ENCODE data around the gene NUBP1. TPM values are rescaled to one million over a fixed set of nuclear protein-coding genes. Genes with fewer than 3 reads are reported as not detected.

Gene NUBP1
- polyA plus RNA-seq, 3 donors: 52.8 to 56.6 (median 54.3) TPM

DNA sequence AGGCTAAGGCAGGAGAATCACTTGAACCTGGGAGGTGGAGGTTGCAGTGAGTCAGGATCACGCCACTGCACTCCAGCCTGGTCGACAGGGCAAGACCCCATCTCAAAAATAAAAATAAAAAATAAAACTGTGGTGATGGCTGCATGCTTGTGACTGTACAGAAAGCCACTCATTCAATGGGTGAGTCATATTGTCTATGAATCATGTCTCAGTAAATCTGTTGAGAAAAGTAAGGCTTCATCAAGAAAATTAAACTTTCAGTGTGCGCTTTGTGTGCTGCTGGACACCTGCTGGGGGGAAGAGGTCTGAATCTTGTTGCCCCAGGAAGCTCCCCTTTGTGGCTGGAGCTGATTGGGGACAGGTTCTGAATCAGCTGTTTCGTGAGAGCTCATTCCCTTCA lies 11.3 kb downstream of the NUBP1 start:
- Mint-ChIP-seq H3K9me3 (no peaks in the 10 kb centered on the region), H3K4me3 (no peak overlapping the region), H3K4me1 (peaks cover 49% of the 10 kb centered on the region), H3K27ac (peak overlapping the region in 6 of 7 donors; percentile 40 to 86 (median 64)), H3K27me3 (ENCODE audit: low read depth in 3 of 3) (no peaks in the 10 kb centered on the region), H3K36me3 (peaks cover 79 to 82% of the 10 kb centered on the region in 2 donors)
- Histone ChIP-seq H4K20me1 (ENCODE audit: insufficient read depth, low read length) (no peaks in the 10 kb centered on the region), H3K36me3 (replicated peaks in 1 of 2; ENCODE audit: control insufficient read depth in 1 of 2, insufficient read depth in 2 of 2, low read length in 2 of 2) (peaks cover 55 to 69% of the 10 kb centered on the region in 2 donors), H3K9ac (ENCODE audit: insufficient read depth, low read length, poor library complexity, severe bottlenecking) (no peak overlapping the region), H3K9me3 (replicated peaks in 1 of 2; ENCODE audit: control insufficient read depth in 1 of 2, insufficient read depth in 1 of 2, low read length in 2 of 2) (no peaks in the 10 kb centered on the region), H3K4me2 (replicated peaks; ENCODE audit: extremely low read depth, low read length, poor library complexity, severe bottlenecking) (no peak overlapping the region), H3K27ac (ENCODE audit: low read depth in 1 of 2, low read length in 2 of 2) (peak overlapping the region in 1 of 2 donors; percentile 37), H3K4me3 (replicated peaks in 1 of 3; ENCODE audit: low read depth in 2 of 3, low read length in 3 of 3) (no peak overlapping the region), H3K79me2 (ENCODE audit: insufficient read depth, low read length) (peaks cover 6% of the 10 kb centered on the region), H3K4me1 (ENCODE audit: control insufficient read depth in 1 of 2, insufficient read depth in 2 of 2, low read length in 2 of 2) (peaks cover 33 to 45% of the 10 kb centered on the region in 2 donors), H2AFZ (ENCODE audit: insufficient read depth, low read depth, low read length, poor library complexity, severe bottlenecking) (no peak overlapping the region), H3K27me3 (ENCODE audit: control insufficient read depth in 2 of 2, insufficient read depth in 2 of 2, low read length in 2 of 2) (no peaks in the 10 kb centered on the region)
- intact Hi-C loops (cut with micrococcal nuclease): loop anchor here in 1 of 2 donors (5.0 kb wide), 1 partner anchor 122 kb away; the partner anchor contains the start of gene CIITA
- TF ChIP-seq, protein P1, sequence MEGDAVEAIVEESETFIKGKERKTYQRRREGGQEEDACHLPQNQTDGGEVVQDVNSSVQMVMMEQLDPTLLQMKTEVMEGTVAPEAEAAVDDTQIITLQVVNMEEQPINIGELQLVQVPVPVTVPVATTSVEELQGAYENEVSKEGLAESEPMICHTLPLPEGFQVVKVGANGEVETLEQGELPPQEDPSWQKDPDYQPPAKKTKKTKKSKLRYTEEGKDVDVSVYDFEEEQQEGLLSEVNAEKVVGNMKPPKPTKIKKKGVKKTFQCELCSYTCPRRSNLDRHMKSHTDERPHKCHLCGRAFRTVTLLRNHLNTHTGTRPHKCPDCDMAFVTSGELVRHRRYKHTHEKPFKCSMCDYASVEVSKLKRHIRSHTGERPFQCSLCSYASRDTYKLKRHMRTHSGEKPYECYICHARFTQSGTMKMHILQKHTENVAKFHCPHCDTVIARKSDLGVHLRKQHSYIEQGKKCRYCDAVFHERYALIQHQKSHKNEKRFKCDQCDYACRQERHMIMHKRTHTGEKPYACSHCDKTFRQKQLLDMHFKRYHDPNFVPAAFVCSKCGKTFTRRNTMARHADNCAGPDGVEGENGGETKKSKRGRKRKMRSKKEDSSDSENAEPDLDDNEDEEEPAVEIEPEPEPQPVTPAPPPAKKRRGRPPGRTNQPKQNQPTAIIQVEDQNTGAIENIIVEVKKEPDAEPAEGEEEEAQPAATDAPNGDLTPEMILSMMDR (IDR thresholded peaks at IDR 0.05): no peak
- peak; percentile 26 to 67 (median 43) for DNase-seq
- WGBS (ENCODE audit: insufficient coverage): 100% methylated on average over 2 of the region's 4 CpGs

DNA sequence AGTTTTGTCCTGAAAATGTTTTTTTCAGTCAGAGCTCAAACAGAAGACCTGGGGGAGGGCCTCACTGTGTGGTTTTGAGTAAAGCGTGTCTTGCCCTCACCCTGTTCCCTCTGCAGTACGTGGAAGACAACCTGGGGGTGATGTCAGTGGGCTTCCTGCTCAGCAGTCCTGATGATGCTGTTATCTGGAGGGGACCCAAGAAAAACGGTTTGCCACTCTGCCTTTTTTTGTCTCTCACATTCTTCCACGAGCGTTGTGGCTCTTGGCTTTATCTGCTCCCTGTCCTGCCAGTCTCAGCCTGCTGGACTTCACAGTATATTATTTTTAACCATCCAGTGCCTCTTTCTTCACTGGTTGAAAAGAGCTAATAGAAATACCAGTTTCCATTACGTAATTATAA lies 12.9 kb downstream of the NUBP1 start:
- no peak overlapping the region for H2AFZ ChIP-seq (ENCODE audit: insufficient read depth, low read depth, low read length, poor library complexity, severe bottlenecking)
- WGBS (ENCODE audit: insufficient coverage): 74% methylated on average over 6 of the region's 6 CpGs
- no peak overlapping the region for H3K9ac ChIP-seq (ENCODE audit: insufficient read depth, low read length, poor library complexity, severe bottlenecking)
- DNase-seq: no peak
- H3K9me3 ChIP-seq (replicated peaks in 1 of 2; ENCODE audit: control insufficient read depth in 1 of 2, insufficient read depth in 1 of 2, low read length in 2 of 2): no peaks in the 10 kb centered on the region
- Mint-ChIP-seq H3K4me3 (no peak overlapping the region), H3K27me3 (ENCODE audit: low read depth in 3 of 3) (peaks cover 0 to 2% (median 0%) of the 10 kb centered on the region in 3 donors), H3K27ac (peak overlapping the region in 2 of 7 donors; percentile 12 to 42), H3K36me3 (peaks cover 82% of the 10 kb centered on the region in 2 donors), H3K4me1 (peaks cover 47% of the 10 kb centered on the region), H3K9me3 (peaks cover 0 to 3% (median 0%) of the 10 kb centered on the region in 7 donors)
- peaks cover 35 to 43% of the 10 kb centered on the region in 2 donors for H3K4me1 ChIP-seq (ENCODE audit: control insufficient read depth in 1 of 2, insufficient read depth in 2 of 2, low read length in 2 of 2)
- H3K4me2 ChIP-seq (replicated peaks; ENCODE audit: extremely low read depth, low read length, poor library complexity, severe bottlenecking): no peak overlapping the region
- H3K36me3 ChIP-seq (replicated peaks in 1 of 2; ENCODE audit: control insufficient read depth in 1 of 2, insufficient read depth in 2 of 2, low read length in 2 of 2): peaks cover 60 to 69% of the 10 kb centered on the region in 2 donors
- TF ChIP-seq, protein P1 (IDR thresholded peaks at IDR 0.05): no peak
- intact Hi-C loops (cut with micrococcal nuclease): no loop called here
- H3K27ac ChIP-seq (ENCODE audit: low read depth in 1 of 2, low read length in 2 of 2): peak overlapping the region in 1 of 2 donors; percentile 8
- no peak overlapping the region for H3K4me3 ChIP-seq (replicated peaks in 1 of 3; ENCODE audit: low read depth in 2 of 3, low read length in 3 of 3)
- peaks cover 4% of the 10 kb centered on the region for H3K79me2 ChIP-seq (ENCODE audit: insufficient read depth, low read length)
- no peaks in the 10 kb centered on the region for H4K20me1 ChIP-seq (ENCODE audit: insufficient read depth, low read length)
- H3K27me3 ChIP-seq (ENCODE audit: control insufficient read depth in 2 of 2, insufficient read depth in 2 of 2, low read length in 2 of 2): no peaks in the 10 kb centered on the region
